ENCODE data around the gene TTC39A. TPM values are rescaled to one million over a fixed set of nuclear protein-coding genes. Genes with fewer than 3 reads are reported as not detected.

Gene TTC39A
- total and polyA plus RNA-seq, 9 donors = 1.3 to 5.1 (median 3.6) TPM

DNA sequence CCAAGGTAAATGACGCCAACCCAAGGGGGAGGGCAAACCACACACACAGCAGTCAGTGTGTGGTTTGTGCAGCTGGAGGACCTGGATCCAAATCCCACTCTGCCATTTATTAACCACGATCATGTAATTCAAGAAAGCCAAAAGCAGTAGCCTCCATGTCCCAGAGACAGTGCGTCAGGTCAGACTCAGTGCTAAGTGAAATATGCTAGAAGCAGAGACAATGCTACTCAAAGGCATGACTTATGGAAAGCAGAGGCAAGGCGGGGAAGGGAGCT, 13.6 kb downstream of the TTC39A start:
- Histone ChIP-seq H3K27me3 (ENCODE audit: control insufficient read depth, insufficient read depth, low read length) (no peaks in the 10 kb centered on the region), H3K27ac (ENCODE audit: low read length) (no peak overlapping the region), H3K9me3 (replicated peaks; ENCODE audit: control insufficient read depth, low read depth, low read length) (no peaks in the 10 kb centered on the region), H3K4me3 (ENCODE audit: low read length) (no peak overlapping the region), H3K4me1 (ENCODE audit: control insufficient read depth, insufficient read depth, low read length) (no peaks in the 10 kb centered on the region), H3K36me3 (ENCODE audit: control insufficient read depth, insufficient read depth, low read length) (no peaks in the 10 kb centered on the region)
- 80% methylated on average over 2 of the region's 4 CpGs for WGBS (ENCODE audit: insufficient coverage)
- no peak for DNase-seq

DNA sequence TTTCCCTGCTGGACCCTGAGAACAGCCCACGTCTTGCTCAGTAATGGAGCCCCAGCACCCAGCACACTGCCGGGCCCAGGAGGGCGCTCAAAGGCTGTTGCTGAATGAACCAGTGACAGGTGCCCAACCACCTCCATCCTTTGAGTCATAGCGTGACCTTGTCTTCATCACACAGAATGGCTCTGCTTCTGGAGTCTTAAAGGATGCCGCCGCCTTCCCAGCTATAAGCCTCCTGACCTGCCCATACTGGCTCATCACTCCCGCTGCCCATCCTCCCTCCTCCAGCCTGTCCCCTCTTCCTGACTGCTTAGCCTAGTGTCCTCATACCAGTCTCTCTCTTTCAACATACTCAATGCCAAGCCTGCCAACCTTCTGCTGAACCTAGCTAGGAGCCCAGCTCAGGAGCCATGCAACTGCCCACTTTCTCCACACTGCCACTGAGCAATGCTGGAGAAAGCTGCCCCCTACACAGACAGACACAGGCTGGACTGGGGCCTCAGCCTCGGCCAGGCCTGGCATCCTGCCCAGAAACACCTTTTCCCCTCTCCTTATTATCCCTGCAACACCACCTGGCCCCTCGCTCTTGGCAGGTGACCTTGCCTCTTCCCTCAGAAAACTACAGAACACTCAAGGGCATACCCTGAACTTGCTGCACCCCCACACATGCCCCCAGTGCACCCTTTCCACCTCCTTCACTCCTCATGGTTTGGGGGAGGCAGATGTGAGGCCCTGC, 14.1 kb downstream of the TTC39A start:
- no peaks in the 10 kb centered on the region for H3K36me3 ChIP-seq (ENCODE audit: control insufficient read depth, insufficient read depth, low read length)
- no peak for DNase-seq
- H3K27ac ChIP-seq (ENCODE audit: low read length) = no peak overlapping the region
- H3K9me3 ChIP-seq (replicated peaks; ENCODE audit: control insufficient read depth, low read depth, low read length) = no peaks in the 10 kb centered on the region
- WGBS (ENCODE audit: insufficient coverage) = 78% methylated on average over 8 of the region's 9 CpGs
- H3K27me3 ChIP-seq (ENCODE audit: control insufficient read depth, insufficient read depth, low read length) = no peaks in the 10 kb centered on the region
- H3K4me1 ChIP-seq (ENCODE audit: control insufficient read depth, insufficient read depth, low read length) = no peaks in the 10 kb centered on the region
- H3K4me3 ChIP-seq (ENCODE audit: low read length) = no peak overlapping the region

- Histone ChIP-seq H3K4me1 (ENCODE audit: control insufficient read depth, insufficient read depth, low read length) (no peaks in the 10 kb centered on the region), H3K27ac (ENCODE audit: low read length) (no peak overlapping the region), H3K9me3 (replicated peaks; ENCODE audit: control insufficient read depth, low read depth, low read length) (no peaks in the 10 kb centered on the region), H3K27me3 (ENCODE audit: control insufficient read depth, insufficient read depth, low read length) (no peaks in the 10 kb centered on the region), H3K4me3 (ENCODE audit: low read length) (no peak overlapping the region), H3K36me3 (ENCODE audit: control insufficient read depth, insufficient read depth, low read length) (no peaks in the 10 kb centered on the region)
- 46% methylated on average over 2 of the region's 3 CpGs for WGBS (ENCODE audit: insufficient coverage)
- DNase-seq = no peak
Measured at GRCh38 chr1:51314974-51315373, 15.4 kb downstream of the TTC39A start.

GRCh38 chr1:51313961-51314777, 16.2 kb downstream of the TTC39A start:
- Histone ChIP-seq H3K9me3 (replicated peaks; ENCODE audit: control insufficient read depth, low read depth, low read length) (no peaks in the 10 kb centered on the region), H3K4me3 (ENCODE audit: low read length) (no peak overlapping the region), H3K27me3 (ENCODE audit: control insufficient read depth, insufficient read depth, low read length) (no peaks in the 10 kb centered on the region), H3K4me1 (ENCODE audit: control insufficient read depth, insufficient read depth, low read length) (no peaks in the 10 kb centered on the region), H3K36me3 (ENCODE audit: control insufficient read depth, insufficient read depth, low read length) (no peaks in the 10 kb centered on the region), H3K27ac (ENCODE audit: low read length) (no peak overlapping the region)
- no peak for DNase-seq
- 83% methylated on average over 7 of the region's 12 CpGs for WGBS (ENCODE audit: insufficient coverage)

DNA sequence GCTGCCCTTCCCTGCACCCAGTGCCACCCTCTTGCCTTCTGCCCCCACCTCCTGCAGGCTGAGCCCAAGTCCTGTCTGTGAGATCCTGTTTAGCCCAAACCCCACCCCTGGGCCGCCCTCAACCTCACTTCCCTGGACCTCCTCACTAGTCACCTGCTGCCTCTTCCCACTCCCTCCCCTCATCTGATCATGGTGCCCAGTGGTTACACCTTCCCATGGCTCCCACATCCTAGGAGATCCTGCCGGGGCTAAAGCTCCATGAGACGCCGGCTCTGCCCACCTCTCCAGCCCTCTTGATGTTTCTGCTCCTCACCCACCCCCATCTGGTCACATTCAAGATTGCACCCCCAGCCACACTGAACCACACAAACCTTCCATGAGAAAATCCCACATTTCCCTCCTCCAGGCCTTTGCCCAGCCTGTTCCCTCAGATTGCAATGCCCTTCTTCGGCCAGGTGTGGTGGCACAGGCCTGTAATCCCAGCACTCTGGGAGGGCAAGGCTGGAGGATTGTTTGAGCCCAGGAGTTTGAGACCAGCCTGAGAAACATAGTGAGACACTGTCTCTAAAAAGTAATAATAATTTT, 17.0 kb downstream of the TTC39A start:
- H3K36me3 ChIP-seq (ENCODE audit: control insufficient read depth, insufficient read depth, low read length) = no peaks in the 10 kb centered on the region
- DNase-seq = no peak
- no peak overlapping the region for H3K4me3 ChIP-seq (ENCODE audit: low read length)
- no peaks in the 10 kb centered on the region for H3K4me1 ChIP-seq (ENCODE audit: control insufficient read depth, insufficient read depth, low read length)
- H3K27ac ChIP-seq (ENCODE audit: low read length) = no peak overlapping the region
- 82% methylated on average over 4 of the region's 5 CpGs for WGBS (ENCODE audit: insufficient coverage)
- no peaks in the 10 kb centered on the region for H3K27me3 ChIP-seq (ENCODE audit: control insufficient read depth, insufficient read depth, low read length)
- no peaks in the 10 kb centered on the region for H3K9me3 ChIP-seq (replicated peaks; ENCODE audit: control insufficient read depth, low read depth, low read length)

DNA sequence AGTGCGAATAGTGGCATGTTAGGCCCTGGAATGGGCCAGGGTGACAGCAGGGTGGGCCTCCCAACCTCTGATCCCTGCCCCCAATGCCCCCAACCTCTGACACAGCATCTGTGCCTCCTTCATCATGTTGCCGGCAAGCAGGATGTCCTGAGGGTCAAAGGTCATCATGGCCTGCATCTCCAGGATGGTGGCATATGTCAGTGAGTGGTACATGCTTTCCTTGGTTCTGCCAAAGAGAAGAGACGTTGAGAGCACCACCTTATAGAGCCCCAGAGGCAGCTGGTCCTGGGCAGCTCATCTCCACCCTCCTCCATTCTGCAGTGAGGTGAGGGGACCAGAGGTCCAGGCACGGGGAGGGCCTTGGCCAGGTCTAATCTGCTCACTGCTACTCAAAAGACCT, 17.6 kb downstream of the TTC39A start:
- Histone ChIP-seq H3K27ac (ENCODE audit: low read length) (no peak overlapping the region), H3K9me3 (replicated peaks; ENCODE audit: control insufficient read depth, low read depth, low read length) (no peaks in the 10 kb centered on the region), H3K4me1 (ENCODE audit: control insufficient read depth, insufficient read depth, low read length) (no peaks in the 10 kb centered on the region), H3K27me3 (ENCODE audit: control insufficient read depth, insufficient read depth, low read length) (no peaks in the 10 kb centered on the region), H3K4me3 (ENCODE audit: low read length) (no peak overlapping the region), H3K36me3 (ENCODE audit: control insufficient read depth, insufficient read depth, low read length) (no peaks in the 10 kb centered on the region)
- no peak for DNase-seq
- WGBS (ENCODE audit: insufficient coverage) = 53% methylated on average over 3 of the region's 4 CpGs

DNA sequence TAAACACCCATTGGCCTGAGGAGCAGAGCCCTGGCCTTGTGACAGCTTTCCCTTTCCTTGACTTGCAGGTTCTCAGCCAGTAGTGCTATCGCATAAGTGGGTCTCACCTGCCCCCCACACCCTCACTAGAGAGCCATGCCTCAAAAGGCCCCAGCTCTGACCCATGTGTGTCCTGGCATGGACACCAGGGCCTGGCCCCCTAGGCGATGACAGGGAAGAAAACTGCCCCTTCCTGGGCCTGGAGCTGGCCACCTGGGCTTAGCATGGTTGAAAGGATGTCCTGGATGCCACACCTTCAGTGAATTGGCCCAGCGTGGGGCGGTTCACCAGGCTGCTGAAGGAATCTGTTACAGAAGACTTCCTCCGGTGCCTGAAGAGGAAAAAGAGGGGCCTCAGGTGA, 18.5 kb downstream of the TTC39A start:
- H3K4me1 ChIP-seq (ENCODE audit: control insufficient read depth, insufficient read depth, low read length) = no peaks in the 10 kb centered on the region
- no peak overlapping the region for H3K27ac ChIP-seq (ENCODE audit: low read length)
- 83% methylated on average over 2 of the region's 5 CpGs for WGBS (ENCODE audit: insufficient coverage)
- H3K27me3 ChIP-seq (ENCODE audit: control insufficient read depth, insufficient read depth, low read length) = peaks cover 2% of the 10 kb centered on the region
- no peak for DNase-seq
- H3K9me3 ChIP-seq (replicated peaks; ENCODE audit: control insufficient read depth, low read depth, low read length) = no peaks in the 10 kb centered on the region
- no peaks in the 10 kb centered on the region for H3K36me3 ChIP-seq (ENCODE audit: control insufficient read depth, insufficient read depth, low read length)
- H3K4me3 ChIP-seq (ENCODE audit: low read length) = no peak overlapping the region

DNA sequence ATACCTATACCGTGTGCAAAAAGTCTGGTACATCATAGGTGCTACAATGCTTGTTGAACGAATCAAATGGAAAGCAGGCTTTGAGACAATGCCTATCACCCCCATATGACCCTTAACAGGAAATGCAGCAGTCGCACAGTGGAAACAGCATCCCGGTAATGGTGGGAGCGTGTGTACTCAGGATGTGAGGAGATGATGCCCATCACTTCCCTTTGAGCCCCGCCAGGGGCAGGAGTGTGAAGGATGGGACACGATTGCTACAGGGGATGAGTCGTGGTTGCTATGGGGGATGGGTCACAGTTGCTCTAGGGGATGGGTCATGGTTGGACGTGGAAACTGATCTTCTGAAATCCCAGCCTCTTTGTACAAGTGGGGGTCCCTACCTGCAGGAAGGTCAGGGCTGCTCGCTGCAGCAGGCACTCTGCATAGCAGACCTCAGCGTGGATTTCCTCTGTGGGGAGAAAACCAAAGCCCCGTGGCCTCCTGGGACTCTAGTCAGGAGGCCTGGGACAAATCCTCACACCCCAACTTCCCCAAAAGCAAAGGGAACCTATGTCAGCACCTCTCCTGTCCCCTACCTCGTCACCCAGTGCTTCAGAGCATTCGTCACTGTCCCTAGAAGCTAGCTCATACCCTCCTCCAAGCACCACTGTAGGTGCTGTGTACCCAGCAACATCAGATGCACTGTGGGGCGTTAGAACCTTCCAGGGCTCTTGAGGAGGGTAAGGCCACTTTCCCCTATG, 19.3 kb downstream of the TTC39A start:
- Histone ChIP-seq H3K36me3 (ENCODE audit: control insufficient read depth, insufficient read depth, low read length) (no peaks in the 10 kb centered on the region), H3K4me1 (ENCODE audit: control insufficient read depth, insufficient read depth, low read length) (no peaks in the 10 kb centered on the region), H3K9me3 (replicated peaks; ENCODE audit: control insufficient read depth, low read depth, low read length) (no peaks in the 10 kb centered on the region), H3K4me3 (ENCODE audit: low read length) (no peak overlapping the region), H3K27me3 (ENCODE audit: control insufficient read depth, insufficient read depth, low read length) (peaks cover 2% of the 10 kb centered on the region), H3K27ac (ENCODE audit: low read length) (no peak overlapping the region)
- WGBS (ENCODE audit: insufficient coverage) = 62% methylated on average over 10 of the region's 15 CpGs
- no peak for DNase-seq

GRCh38 chr1:51309291-51309690, 21.1 kb downstream of the TTC39A start:
- Histone ChIP-seq H3K4me3 (ENCODE audit: low read length) (no peak overlapping the region), H3K27ac (ENCODE audit: low read length) (no peak overlapping the region), H3K27me3 (ENCODE audit: control insufficient read depth, insufficient read depth, low read length) (peaks cover 2% of the 10 kb centered on the region), H3K36me3 (ENCODE audit: control insufficient read depth, insufficient read depth, low read length) (no peaks in the 10 kb centered on the region), H3K4me1 (ENCODE audit: control insufficient read depth, insufficient read depth, low read length) (no peaks in the 10 kb centered on the region), H3K9me3 (replicated peaks; ENCODE audit: control insufficient read depth, low read depth, low read length) (no peaks in the 10 kb centered on the region)
- no peak for DNase-seq
- 83% methylated on average over 6 of the region's 8 CpGs for WGBS (ENCODE audit: insufficient coverage)

- 81% methylated on average over 6 of the region's 6 CpGs for WGBS (ENCODE audit: insufficient coverage)
- H3K36me3 ChIP-seq (ENCODE audit: control insufficient read depth, insufficient read depth, low read length) = no peaks in the 10 kb centered on the region
- no peak for DNase-seq
- no peak overlapping the region for H3K4me3 ChIP-seq (ENCODE audit: low read length)
- H3K9me3 ChIP-seq (replicated peaks; ENCODE audit: control insufficient read depth, low read depth, low read length) = no peaks in the 10 kb centered on the region
- H3K4me1 ChIP-seq (ENCODE audit: control insufficient read depth, insufficient read depth, low read length) = peaks cover 1% of the 10 kb centered on the region
- H3K27me3 ChIP-seq (ENCODE audit: control insufficient read depth, insufficient read depth, low read length) = peaks cover 2% of the 10 kb centered on the region
- H3K27ac ChIP-seq (ENCODE audit: low read length) = no peak overlapping the region
Measured at GRCh38 chr1:51308636-51309035, 21.7 kb downstream of the TTC39A start.
